ENCODE measurements around the gene IFNA17.
A peak's percentile ranks its signal among the peaks of the same experiment; 100 is the strongest.
"Not testable (repeated sequence)": the region's sequence is repeated elsewhere in the genome, so short reads cannot be mapped to it uniquely, and the experiment has no call there.

IFNA17 gene

GRCh38 chr9:21228122-21228521 is at the start of gene IFNA17:
IFNA17 (minus strand) TSS chr9:21228222; CDS start chr9:21228173, 49 bp downstream.
- DNase-seq (ENCODE audit: low read depth in 3 of 3) = no peak

DNA sequence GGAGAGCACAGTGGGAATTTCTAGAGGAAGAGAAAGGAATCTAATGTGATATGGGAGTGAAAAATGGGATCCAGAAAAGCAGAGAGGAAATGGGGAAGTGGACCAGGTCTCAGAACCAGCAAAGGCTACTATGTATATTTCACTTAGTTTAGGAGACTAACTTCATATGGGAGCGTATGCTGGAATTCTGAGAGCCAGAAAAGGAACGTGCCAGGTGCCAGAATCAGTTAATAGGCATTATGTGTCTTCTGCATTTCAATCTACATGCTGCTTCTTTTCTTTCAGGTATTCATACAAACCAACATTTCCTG is 40.3 kb upstream of the IFNA17 start:
- DNase-seq (ENCODE audit: low read depth in 3 of 3) = no peak

DNA sequence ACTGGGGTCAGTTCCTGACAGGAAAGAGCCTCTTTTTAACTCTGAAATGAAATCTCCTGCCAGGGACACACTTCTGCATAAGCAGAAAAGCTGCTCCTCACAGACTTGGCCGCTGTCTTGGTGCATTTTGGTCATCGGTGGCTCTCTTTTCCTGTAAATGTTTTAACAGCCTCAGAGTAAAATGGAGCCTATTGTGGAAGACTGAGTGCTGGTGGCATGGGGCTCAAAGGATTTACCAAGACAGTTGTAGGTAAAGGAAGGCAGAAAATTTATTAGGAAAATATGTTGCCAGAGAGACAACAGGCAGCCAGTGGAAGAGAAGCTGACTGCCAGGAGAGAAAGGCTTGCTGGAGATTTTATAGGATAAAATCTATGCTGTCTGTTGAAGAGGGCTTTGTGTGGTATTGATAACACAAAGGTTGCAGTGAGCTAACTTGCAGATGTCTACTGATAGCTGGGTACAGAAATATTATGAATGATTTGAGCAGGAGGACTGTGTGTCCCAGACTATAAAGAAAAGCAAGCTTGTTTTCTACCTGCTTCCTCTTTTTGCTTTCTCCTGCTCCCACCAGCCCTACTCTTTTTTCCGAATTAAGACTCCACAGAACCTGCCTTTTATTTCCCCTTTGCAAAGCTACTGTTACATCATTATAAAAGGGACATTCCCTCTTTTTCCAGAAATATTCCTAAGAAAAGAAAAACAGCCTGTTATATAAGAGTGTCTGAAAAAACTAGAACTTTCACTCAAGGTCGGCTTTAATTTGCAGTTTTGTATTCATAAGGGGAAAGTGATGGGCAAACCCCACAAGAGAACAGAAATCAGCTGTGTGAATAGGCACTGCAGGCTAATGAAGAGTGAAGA is 39.7 kb upstream of the IFNA17 start:
- no peak for DNase-seq (ENCODE audit: low read depth in 3 of 3)

DNA sequence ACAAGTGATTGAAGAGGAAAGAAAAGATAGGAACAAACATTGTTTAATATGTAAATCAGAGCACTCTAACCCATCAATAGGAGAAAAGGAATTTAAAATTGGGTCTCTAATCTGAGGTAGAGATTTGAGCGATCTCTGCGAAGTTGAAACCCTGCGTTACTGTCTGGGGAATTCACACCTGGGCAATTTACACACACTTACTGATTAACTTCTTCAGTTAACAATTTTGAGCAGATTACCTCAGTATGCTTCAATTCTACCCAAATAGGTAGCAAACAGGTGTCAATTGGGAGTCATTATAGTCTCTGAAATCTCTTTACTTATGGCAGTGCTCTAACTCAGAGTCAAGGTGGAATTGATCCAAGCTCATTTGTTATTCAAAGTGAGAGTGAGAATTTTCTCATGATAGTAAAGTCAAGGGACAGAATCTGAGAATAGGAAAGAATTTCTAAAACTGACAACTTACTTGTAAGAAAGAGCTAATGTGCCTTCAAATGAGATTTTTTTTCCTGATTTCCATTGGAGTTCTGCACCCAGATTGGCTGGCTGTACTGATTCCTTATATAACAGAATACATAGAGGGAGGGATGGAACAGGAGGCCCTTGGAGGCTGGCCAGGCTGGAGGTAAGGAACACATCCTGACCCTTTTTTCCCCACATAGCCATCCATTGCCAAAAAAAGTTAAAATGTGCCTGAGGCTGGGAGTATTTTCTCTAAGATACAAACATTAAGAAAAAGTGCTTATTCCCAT is 38.9 kb upstream of the IFNA17 start:
- DNase-seq (ENCODE audit: low read depth in 3 of 3) = no peak

GRCh38 chr9:21265421-21266189 is 37.6 kb upstream of the IFNA17 start:
- no peak for DNase-seq (ENCODE audit: low read depth in 3 of 3)

GRCh38 chr9:21255538-21256212 is 27.7 kb upstream of the IFNA17 start:
- no peak for DNase-seq (ENCODE audit: low read depth in 3 of 3)

- DNase-seq (ENCODE audit: low read depth in 3 of 3) = no peak
These were observed 24.9 kb upstream of the IFNA17 start for GRCh38 chr9:21252721-21253547.

- no peak for DNase-seq (ENCODE audit: low read depth in 3 of 3)
These were observed 23.6 kb upstream of the IFNA17 start for GRCh38 chr9:21251638-21252037.

DNA sequence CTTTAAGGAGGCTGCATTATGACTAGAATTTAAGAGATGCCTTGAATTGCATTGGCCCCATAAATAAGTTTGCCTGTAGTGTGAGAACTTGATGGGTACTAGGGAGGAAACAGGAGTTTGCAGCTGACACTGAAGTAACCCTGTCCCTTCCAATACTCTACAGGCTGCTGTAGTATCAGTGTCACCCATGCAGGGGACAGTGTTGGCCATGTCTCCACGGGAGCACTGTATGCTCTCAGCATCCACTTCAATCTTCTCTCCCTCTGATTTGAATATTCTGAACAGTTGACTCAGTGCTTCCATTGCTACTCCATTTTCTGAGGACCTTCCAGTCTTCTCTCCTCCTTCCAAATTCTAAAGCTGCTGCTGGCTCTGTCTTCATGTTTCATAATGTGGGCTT is 23.2 kb upstream of the IFNA17 start:
- DNase-seq (ENCODE audit: low read depth in 3 of 3) = no peak

DNA sequence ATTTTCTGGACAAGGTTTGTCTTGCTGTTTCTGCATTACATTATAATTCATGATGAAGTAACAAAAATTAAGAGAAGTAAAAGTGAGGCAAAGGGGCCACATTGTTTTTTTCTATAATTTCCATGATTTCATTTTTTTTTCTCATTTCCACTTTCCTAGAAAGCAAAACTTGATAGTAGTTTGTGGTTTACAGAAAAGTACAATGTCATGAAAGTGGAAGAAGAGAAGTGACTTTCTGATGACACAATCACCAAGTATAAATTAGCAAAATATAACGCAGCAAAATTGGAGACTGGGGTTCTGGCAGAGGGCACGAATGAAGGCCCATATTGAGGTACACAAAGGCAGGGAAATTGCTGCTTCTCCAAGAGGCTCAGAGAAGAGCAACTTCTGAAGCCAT is 16.8 kb upstream of the IFNA17 start:
- no peak for DNase-seq (ENCODE audit: low read depth in 3 of 3)

- DNase-seq (ENCODE audit: low read depth in 3 of 3) = no peak
These were observed 11.9 kb upstream of the IFNA17 start, which contains the start of gene IFNA14 for GRCh38 chr9:21239911-21240310. IFNA14 (minus strand) TSS chr9:21240005; CDS start chr9:21239935, 70 bp downstream.

- DNase-seq (ENCODE audit: low read depth in 3 of 3) = not testable (repeated sequence)
These were observed 8.3 kb upstream of the IFNA17 start for GRCh38 chr9:21236360-21236714.

- DNase-seq (ENCODE audit: low read depth in 3 of 3) = peak in 1 of 3 experiments; percentile 4
These were observed 7.7 kb upstream of the IFNA17 start for GRCh38 chr9:21235468-21236359.

DNA sequence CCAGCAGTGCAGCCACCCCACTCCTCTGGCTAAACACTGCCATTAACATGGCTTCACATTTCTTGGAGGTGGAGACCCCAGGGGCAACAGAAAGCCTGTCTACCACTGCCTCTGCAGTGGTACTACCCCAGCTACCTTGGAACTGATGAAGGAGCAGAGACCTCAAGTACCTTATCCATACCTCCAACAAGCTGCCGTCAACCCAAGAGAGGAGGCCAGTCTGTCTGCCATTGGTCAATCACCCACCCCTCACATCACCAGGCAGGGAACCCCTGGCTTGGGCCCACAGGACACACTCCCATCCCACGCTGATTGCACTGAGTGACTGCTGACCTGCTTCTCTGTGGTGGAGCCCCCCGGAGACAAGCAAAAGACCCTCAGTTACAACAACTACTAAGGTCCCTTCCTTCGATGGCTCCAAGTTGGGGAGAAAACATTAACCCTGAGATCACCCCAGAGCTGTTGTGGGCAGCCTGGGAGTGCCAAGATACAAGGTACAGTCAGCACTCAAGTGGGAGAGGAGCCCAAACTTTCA is 6.2 kb upstream of the IFNA17 start:
- no peak for DNase-seq (ENCODE audit: low read depth in 3 of 3)

DNA sequence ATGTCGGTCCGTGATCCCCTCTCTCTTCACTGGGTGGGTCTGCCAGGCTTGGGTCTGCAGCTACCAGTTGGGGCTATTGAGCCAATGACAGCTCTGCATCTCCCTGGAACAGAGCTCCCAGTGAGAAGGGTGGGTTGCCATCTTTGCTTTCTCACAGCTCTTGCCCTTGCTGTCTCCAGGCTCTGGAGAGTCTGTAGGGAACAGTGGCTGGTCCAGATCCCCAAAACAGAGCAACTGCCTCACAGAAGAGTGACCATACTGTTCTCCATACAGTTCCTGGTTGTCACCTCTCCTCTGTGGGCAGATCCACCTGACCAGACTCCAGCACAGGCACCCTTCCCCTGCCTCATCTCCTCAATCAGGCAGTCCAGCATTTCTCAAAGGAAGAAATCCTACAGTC is 5.2 kb upstream of the IFNA17 start:
- no peak for DNase-seq (ENCODE audit: low read depth in 3 of 3)

- DNase-seq (ENCODE audit: low read depth in 3 of 3) = not testable (repeated sequence)
These were observed 10.8 kb downstream of the IFNA17 start, which contains the start of gene IFNA16 for GRCh38 chr9:21217211-21217610. IFNA16 (minus strand) TSS chr9:21217311; CDS start chr9:21217305, 6 bp downstream.

GRCh38 chr9:21213411-21214326 is 14.4 kb downstream of the IFNA17 start:
- DNase-seq (ENCODE audit: low read depth in 3 of 3) = not testable (repeated sequence)

DNA sequence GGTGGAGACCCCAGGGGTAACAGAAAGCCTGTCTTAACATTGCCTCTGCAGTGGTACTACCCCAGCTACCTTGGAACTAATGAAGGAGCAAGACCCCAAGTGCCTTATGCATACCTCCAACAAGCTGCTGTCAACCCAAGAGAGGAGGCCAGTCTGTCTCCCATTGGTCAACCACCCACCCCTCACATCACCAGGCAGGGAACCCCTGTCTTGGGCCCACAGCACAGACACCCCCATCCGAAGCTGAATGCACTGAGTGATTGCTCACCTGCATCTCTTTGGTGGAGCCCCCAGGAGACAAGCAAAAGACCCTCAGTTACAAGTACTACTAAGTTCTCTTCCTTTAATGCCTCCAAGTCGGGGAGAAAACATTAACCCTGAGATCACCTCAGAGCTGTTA is 15.9 kb downstream of the IFNA17 start:
- not testable (repeated sequence) for DNase-seq (ENCODE audit: low read depth in 3 of 3)
